Mucosa of stomach (tissue), 1 donor: Measurements from ENCODE around the gene ASAP2.
"Not testable (repeated sequence)": the region's sequence is repeated elsewhere in the genome, so short reads cannot be mapped to it uniquely, and the experiment has no call there.

Source experiments
- H3K27me3 ChIP-seq: one replicate; pipeline ENCODE4 v1.7.0; 2013; ENCODE audit warnings: mild to moderate bottlenecking, low read length; ENCODE audit not compliant: control insufficient read depth, insufficient read depth
- H3K36me3 ChIP-seq: one replicate; pipeline ENCODE4 v1.7.0; 2013; ENCODE audit warnings: low read length; ENCODE audit not compliant: control insufficient read depth, insufficient read depth
- H3K4me1 ChIP-seq: one replicate; pipeline ENCODE4 v1.7.0; 2013; ENCODE audit warnings: mild to moderate bottlenecking, low read length; ENCODE audit not compliant: control insufficient read depth, insufficient read depth
- H3K4me3 ChIP-seq: one replicate; pipeline ENCODE4 v1.7.0; 2013; ENCODE audit warnings: low read length
- H3K9ac ChIP-seq: one replicate; pipeline ENCODE4 v1.7.0; 2013; ENCODE audit warnings: mild to moderate bottlenecking, low read length, moderate library complexity
- H3K9me3 ChIP-seq: one replicate; pipeline ENCODE4 v1.7.0; 2013; ENCODE audit warnings: mild to moderate bottlenecking, low read length, moderate library complexity; ENCODE audit not compliant: control insufficient read depth
- donor health status: Pancreatic carcinoma.

The ASAP2 gene

GRCh38 chr2:9207641-9208311 is 1.2 kb downstream of the ASAP2 start:
- Histone ChIP-seq H3K9ac (peak overlapping the region; percentile 92), H3K4me1 (peaks cover 44% of the 10 kb centered on the region), H3K9me3 (no peaks in the 10 kb centered on the region), H3K27me3 (no peaks in the 10 kb centered on the region), H3K4me3 (peak overlapping the region; percentile 60), H3K36me3 (no peaks in the 10 kb centered on the region)

- no peaks in the 10 kb centered on the region for H3K9me3 ChIP-seq
- H3K4me3 ChIP-seq = peak overlapping the region; percentile 24
- H3K36me3 ChIP-seq = no peaks in the 10 kb centered on the region
- no peaks in the 10 kb centered on the region for H3K27me3 ChIP-seq
- H3K4me1 ChIP-seq = peaks cover 55% of the 10 kb centered on the region
- peak overlapping the region; percentile 60 for H3K9ac ChIP-seq
These were observed 2.3 kb downstream of the ASAP2 start for GRCh38 chr2:9208875-9209274.

GRCh38 chr2:9210030-9210429 is 3.4 kb downstream of the ASAP2 start:
- Histone ChIP-seq H3K27me3 (no peaks in the 10 kb centered on the region), H3K4me1 (peaks cover 60% of the 10 kb centered on the region), H3K9ac (peak overlapping the region; percentile 19), H3K36me3 (no peaks in the 10 kb centered on the region), H3K9me3 (no peaks in the 10 kb centered on the region), H3K4me3 (no peak overlapping the region)

- no peaks in the 10 kb centered on the region for H3K9me3 ChIP-seq
- H3K4me3 ChIP-seq = no peak overlapping the region
- peak overlapping the region; percentile 26 for H3K9ac ChIP-seq
- H3K4me1 ChIP-seq = peaks cover 52% of the 10 kb centered on the region
- no peaks in the 10 kb centered on the region for H3K27me3 ChIP-seq
- H3K36me3 ChIP-seq = no peaks in the 10 kb centered on the region
These were observed 4.9 kb downstream of the ASAP2 start for GRCh38 chr2:9211496-9211895.

GRCh38 chr2:9212010-9212635 is 5.5 kb downstream of the ASAP2 start:
- peak overlapping the region; percentile 26 for H3K9ac ChIP-seq

GRCh38 chr2:9212661-9213411 is 6.2 kb downstream of the ASAP2 start:
- peaks cover under 1% of the 10 kb centered on the region for H3K36me3 ChIP-seq
- no peaks in the 10 kb centered on the region for H3K27me3 ChIP-seq
- H3K4me3 ChIP-seq = no peak overlapping the region
- peaks cover 52% of the 10 kb centered on the region for H3K4me1 ChIP-seq
- no peaks in the 10 kb centered on the region for H3K9me3 ChIP-seq
- peak overlapping the region; percentile 28 for H3K9ac ChIP-seq

More at GRCh38 chr2:9212010-9212635, 5.5 kb downstream of the ASAP2 start:
- no peaks in the 10 kb centered on the region for H3K27me3 ChIP-seq
- H3K36me3 ChIP-seq = no peaks in the 10 kb centered on the region
- peaks cover 52% of the 10 kb centered on the region for H3K4me1 ChIP-seq
- H3K4me3 ChIP-seq = no peak overlapping the region
- H3K9me3 ChIP-seq = no peaks in the 10 kb centered on the region

GRCh38 chr2:9213477-9214051 is 7.0 kb downstream of the ASAP2 start:
- Histone ChIP-seq H3K27me3 (no peaks in the 10 kb centered on the region), H3K9ac (peak overlapping the region; percentile 28), H3K9me3 (no peaks in the 10 kb centered on the region), H3K36me3 (peaks cover 6% of the 10 kb centered on the region), H3K4me1 (peaks cover 58% of the 10 kb centered on the region), H3K4me3 (no peak overlapping the region)

- H3K9me3 ChIP-seq = no peaks in the 10 kb centered on the region
- H3K27me3 ChIP-seq = no peaks in the 10 kb centered on the region
- H3K4me3 ChIP-seq = no peak overlapping the region
- peaks cover 55% of the 10 kb centered on the region for H3K4me1 ChIP-seq
- no peak overlapping the region for H3K9ac ChIP-seq
- H3K36me3 ChIP-seq = peaks cover 6% of the 10 kb centered on the region
These were observed 8.3 kb downstream of the ASAP2 start for GRCh38 chr2:9214873-9215272.

- Histone ChIP-seq H3K27me3 (no peaks in the 10 kb centered on the region), H3K9ac (no peak overlapping the region), H3K36me3 (peaks cover 6% of the 10 kb centered on the region), H3K9me3 (no peaks in the 10 kb centered on the region), H3K4me1 (peaks cover 49% of the 10 kb centered on the region), H3K4me3 (no peak overlapping the region)
These were observed 9.1 kb downstream of the ASAP2 start for GRCh38 chr2:9215680-9216079.

- H3K36me3 ChIP-seq, H3K4me3 ChIP-seq: not testable (repeated sequence)
- H3K4me1 ChIP-seq = peaks cover 45% of the 10 kb centered on the region
These were observed 9.5 kb downstream of the ASAP2 start for GRCh38 chr2:9216143-9216542.

GRCh38 chr2:9217838-9218770 is 11.5 kb downstream of the ASAP2 start:
- H3K4me1 ChIP-seq = peaks cover 38% of the 10 kb centered on the region

More at GRCh38 chr2:9216143-9216542, 9.5 kb downstream of the ASAP2 start:
- not testable (repeated sequence) for H3K9me3 ChIP-seq, H3K27me3 ChIP-seq, H3K9ac ChIP-seq

More at GRCh38 chr2:9217838-9218770, 11.5 kb downstream of the ASAP2 start:
- no peak overlapping the region for H3K4me3 ChIP-seq
- no peaks in the 10 kb centered on the region for H3K9me3 ChIP-seq
- peaks cover 6% of the 10 kb centered on the region for H3K36me3 ChIP-seq
- no peak overlapping the region for H3K9ac ChIP-seq
- H3K27me3 ChIP-seq = no peaks in the 10 kb centered on the region
